ENCODE measurements around the gene ULK4.
"Not testable (repeated sequence)": the region's sequence is repeated elsewhere in the genome, so short reads cannot be mapped to it uniquely, and the experiment has no call there.

The ULK4 gene

GRCh38 chr3:41690766-41691563 lies 270.9 kb downstream of the ULK4 start:
- peak; percentile 43 for DNase-seq (ENCODE audit: low spot score)

GRCh38 chr3:41688595-41689380 lies 273.1 kb downstream of the ULK4 start:
- no peak for DNase-seq (ENCODE audit: low spot score)

GRCh38 chr3:41684797-41685735 lies 276.8 kb downstream of the ULK4 start:
- peak; percentile 95 for DNase-seq (ENCODE audit: low spot score)

- peak; percentile 94 for DNase-seq (ENCODE audit: low spot score)
Observed at GRCh38 chr3:41683666-41684350, 278.1 kb downstream of the ULK4 start.

- DNase-seq (ENCODE audit: low spot score): peak; percentile 91
Observed at GRCh38 chr3:41682996-41683395, 278.9 kb downstream of the ULK4 start.

- no peak for DNase-seq (ENCODE audit: low spot score)
Observed at GRCh38 chr3:41682382-41682781, 279.5 kb downstream of the ULK4 start.

- peak; percentile 94 for DNase-seq (ENCODE audit: low spot score)
Observed at GRCh38 chr3:41681479-41681878, 280.4 kb downstream of the ULK4 start.

- no peak for DNase-seq (ENCODE audit: low spot score)
Observed at GRCh38 chr3:41679374-41679773, 282.5 kb downstream of the ULK4 start.

GRCh38 chr3:41675102-41675501 lies 286.8 kb downstream of the ULK4 start:
- DNase-seq (ENCODE audit: low spot score): not testable (repeated sequence)

GRCh38 chr3:41674449-41674848 lies 287.5 kb downstream of the ULK4 start:
- peak; percentile 59 for DNase-seq (ENCODE audit: low spot score)

- DNase-seq (ENCODE audit: low spot score): peak; percentile 22
Observed at GRCh38 chr3:41673650-41674049, 288.3 kb downstream of the ULK4 start.

- no peak for DNase-seq (ENCODE audit: low spot score)
Observed at GRCh38 chr3:41668379-41668778, 293.5 kb downstream of the ULK4 start.

- no peak for DNase-seq (ENCODE audit: low spot score)
Observed at GRCh38 chr3:41662288-41662687, 299.6 kb downstream of the ULK4 start.

GRCh38 chr3:41661796-41662195 lies 300.1 kb downstream of the ULK4 start:
- DNase-seq (ENCODE audit: low spot score): no peak

GRCh38 chr3:41660510-41660909 lies 301.4 kb downstream of the ULK4 start:
- no peak for DNase-seq (ENCODE audit: low spot score)

GRCh38 chr3:41653571-41654239 lies 308.2 kb downstream of the ULK4 start:
- DNase-seq (ENCODE audit: low spot score): no peak

- no peak for DNase-seq (ENCODE audit: low spot score)
Observed at GRCh38 chr3:41652931-41653330, 309.0 kb downstream of the ULK4 start.

- no peak for DNase-seq (ENCODE audit: low spot score)
Observed at GRCh38 chr3:41652506-41652905, 309.4 kb downstream of the ULK4 start.

GRCh38 chr3:41651718-41652117 lies 310.2 kb downstream of the ULK4 start:
- DNase-seq (ENCODE audit: low spot score): no peak

GRCh38 chr3:41650406-41650805 lies 311.5 kb downstream of the ULK4 start:
- no peak for DNase-seq (ENCODE audit: low spot score)

GRCh38 chr3:41649129-41649739 lies 312.7 kb downstream of the ULK4 start:
- no peak for DNase-seq (ENCODE audit: low spot score)

All from kidney tubule cell (primary cell).